GM21528 (cell line): Measurements from ENCODE around the gene TTC16.

ENCODE experiments used
- ATAC-seq: cut with Tn5 transposase; IDR thresholded peaks from one replicate; pipeline ENCODE4 v1.9.1; 2021; ENCODE audit warnings: mild to moderate bottlenecking, moderate library complexity; ENCODE audit not compliant: unreplicated experiment, low FRiP score

Gene TTC16

GRCh38 chr9:127720031-127720864 lies 4.4 kb downstream of the TTC16 start:
- ATAC-seq = no peak

- ATAC-seq = no peak
Measured at GRCh38 chr9:127720865-127721227, 5.0 kb downstream of the TTC16 start.

GRCh38 chr9:127721391-127721821 lies 5.5 kb downstream of the TTC16 start:
- ATAC-seq = no peak

GRCh38 chr9:127722055-127722745 lies 6.3 kb downstream of the TTC16 start:
- no peak for ATAC-seq

GRCh38 chr9:127723013-127723412 lies 7.1 kb downstream of the TTC16 start:
- ATAC-seq = no peak

GRCh38 chr9:127723444-127723843 lies 7.6 kb downstream of the TTC16 start:
- no peak for ATAC-seq

- no peak for ATAC-seq
Measured at GRCh38 chr9:127724012-127724411, 8.1 kb downstream of the TTC16 start.

GRCh38 chr9:127726871-127727270 lies 11.0 kb downstream of the TTC16 start:
- ATAC-seq = no peak

GRCh38 chr9:127728808-127729207 lies 12.9 kb downstream of the TTC16 start:
- ATAC-seq = no peak

- no peak for ATAC-seq
Measured at GRCh38 chr9:127729522-127730256, 13.8 kb downstream of the TTC16 start.

- no peak for ATAC-seq
Measured at GRCh38 chr9:127730262-127730661, 14.4 kb downstream of the TTC16 start.

- no peak for ATAC-seq
Measured at GRCh38 chr9:127730799-127731410, 15.0 kb downstream of the TTC16 start.

GRCh38 chr9:127731938-127732337 lies 16.1 kb downstream of the TTC16 start:
- ATAC-seq = no peak

- no peak for ATAC-seq
Measured at GRCh38 chr9:127732444-127732843, 16.6 kb downstream of the TTC16 start.

GRCh38 chr9:127733614-127734013 lies 17.7 kb downstream of the TTC16 start:
- no peak for ATAC-seq

- ATAC-seq = no peak
Measured at GRCh38 chr9:127734247-127734746, 18.4 kb downstream of the TTC16 start.

- peak; percentile 85 for ATAC-seq
Measured at GRCh38 chr9:127734747-127735529, 19.1 kb downstream of the TTC16 start, which contains the start of gene TOR2A. Gene TOR2A, minus strand, starts transcription at chr9:127735294. Its CDS starts 24 bp downstream, at chr9:127735270.

- ATAC-seq = peak; percentile 4
Measured at GRCh38 chr9:127735530-127736185, 19.8 kb downstream of the TTC16 start.

- ATAC-seq = no peak
Measured at GRCh38 chr9:127738666-127739065, 22.8 kb downstream of the TTC16 start.
